BE2C (cell line): ENCODE data around the gene RBKS.

Experiments used
- DNase-seq: peaks from one replicate; pipeline ENCODE4 v3.0.0-alpha.2; 2020
- H3K27me3 ChIP-seq: fragments of 250-450 bp; sonication (Bioruptor Pico); 2 replicates; pipeline ENCODE4 v1.5.1; 2020; ENCODE audit warnings: mild to moderate bottlenecking
- H3K36me3 ChIP-seq: fragments of 250-450 bp; sonication (Bioruptor Pico); 2 replicates; pipeline ENCODE4 v1.5.1; 2020; ENCODE audit warnings: mild to moderate bottlenecking
- H3K4me1 ChIP-seq: fragments of 250-450 bp; sonication (Bioruptor Pico); 2 replicates; pipeline ENCODE4 v1.5.1; 2020
- H3K4me3 ChIP-seq: 2 replicates; pipeline ENCODE4 v1.5.1; 2011; ENCODE audit warnings: low read depth, low read length
- H3K9me3 ChIP-seq: fragments of 250-450 bp; sonication (Bioruptor Pico); 2 replicates; pipeline ENCODE4 v1.5.1; 2020
- TF ChIP-seq, protein P1 (sequence below): IDR thresholded peaks from 2 replicates; pipeline ENCODE4 v1.5.1; 2012; ENCODE audit warnings: mild to moderate bottlenecking, low read depth, low read length

Gene RBKS

DNA sequence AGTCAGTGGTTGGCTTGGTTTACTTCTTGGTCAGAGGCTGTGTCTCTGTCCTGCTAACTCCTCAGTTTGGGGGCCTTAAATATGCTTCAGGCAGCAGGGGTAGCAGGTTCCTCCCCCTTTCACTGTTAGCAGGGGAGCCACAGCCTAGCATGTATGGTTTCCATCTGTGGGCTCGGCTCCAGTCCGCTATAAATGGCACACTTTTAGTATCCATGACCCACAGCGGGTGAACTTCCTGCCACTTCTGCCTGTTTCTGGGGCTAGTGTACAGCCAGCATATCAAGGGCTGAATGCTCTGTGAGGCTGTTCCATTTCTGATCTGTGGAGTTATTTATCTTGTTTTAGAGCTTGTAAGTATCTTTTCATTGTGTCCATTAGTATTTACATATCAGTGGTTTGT, 60.4 kb downstream of the RBKS start:
- Histone ChIP-seq H3K4me3 (no peak overlapping the region), H3K9me3 (no peaks in the 10 kb centered on the region), H3K36me3 (no peaks in the 10 kb centered on the region), H3K4me1 (peaks cover 4% of the 10 kb centered on the region; the same call in 1 of the 2 replicates), H3K27me3 (no peaks in the 10 kb centered on the region)
- DNase-seq, result no peak
- TF ChIP-seq, protein P1, sequence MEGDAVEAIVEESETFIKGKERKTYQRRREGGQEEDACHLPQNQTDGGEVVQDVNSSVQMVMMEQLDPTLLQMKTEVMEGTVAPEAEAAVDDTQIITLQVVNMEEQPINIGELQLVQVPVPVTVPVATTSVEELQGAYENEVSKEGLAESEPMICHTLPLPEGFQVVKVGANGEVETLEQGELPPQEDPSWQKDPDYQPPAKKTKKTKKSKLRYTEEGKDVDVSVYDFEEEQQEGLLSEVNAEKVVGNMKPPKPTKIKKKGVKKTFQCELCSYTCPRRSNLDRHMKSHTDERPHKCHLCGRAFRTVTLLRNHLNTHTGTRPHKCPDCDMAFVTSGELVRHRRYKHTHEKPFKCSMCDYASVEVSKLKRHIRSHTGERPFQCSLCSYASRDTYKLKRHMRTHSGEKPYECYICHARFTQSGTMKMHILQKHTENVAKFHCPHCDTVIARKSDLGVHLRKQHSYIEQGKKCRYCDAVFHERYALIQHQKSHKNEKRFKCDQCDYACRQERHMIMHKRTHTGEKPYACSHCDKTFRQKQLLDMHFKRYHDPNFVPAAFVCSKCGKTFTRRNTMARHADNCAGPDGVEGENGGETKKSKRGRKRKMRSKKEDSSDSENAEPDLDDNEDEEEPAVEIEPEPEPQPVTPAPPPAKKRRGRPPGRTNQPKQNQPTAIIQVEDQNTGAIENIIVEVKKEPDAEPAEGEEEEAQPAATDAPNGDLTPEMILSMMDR, result no peak

DNA sequence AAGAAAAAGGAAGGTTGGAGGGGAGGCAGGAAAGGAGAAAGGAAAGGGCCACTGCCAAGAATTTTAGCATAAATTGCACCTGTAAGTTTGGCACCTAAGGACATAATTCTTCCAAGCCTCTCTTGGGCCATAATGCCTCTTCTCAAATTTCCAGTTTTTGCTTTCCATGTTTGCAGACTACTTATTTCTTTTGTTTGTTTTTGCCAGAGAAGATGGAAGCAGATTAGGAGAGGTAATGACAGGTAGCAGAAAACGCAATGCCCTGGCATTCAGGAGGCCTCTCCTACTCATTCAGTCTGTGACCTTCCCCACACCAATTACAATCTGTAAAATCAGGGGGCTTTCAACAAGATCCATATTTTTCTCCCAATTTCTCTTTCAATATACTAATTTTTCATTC, 61.9 kb downstream of the RBKS start:
- Histone ChIP-seq H3K27me3 (no peaks in the 10 kb centered on the region), H3K9me3 (0 out of 2 replicates have a peak, but pooled peaks cover under 1% of the 10 kb centered on the region), H3K4me1 (no peaks in the 10 kb centered on the region; the same call in 1 of the 2 replicates), H3K36me3 (no peaks in the 10 kb centered on the region), H3K4me3 (no peak overlapping the region)
- TF ChIP-seq, protein P1, result no peak
- DNase-seq, result no peak

DNA sequence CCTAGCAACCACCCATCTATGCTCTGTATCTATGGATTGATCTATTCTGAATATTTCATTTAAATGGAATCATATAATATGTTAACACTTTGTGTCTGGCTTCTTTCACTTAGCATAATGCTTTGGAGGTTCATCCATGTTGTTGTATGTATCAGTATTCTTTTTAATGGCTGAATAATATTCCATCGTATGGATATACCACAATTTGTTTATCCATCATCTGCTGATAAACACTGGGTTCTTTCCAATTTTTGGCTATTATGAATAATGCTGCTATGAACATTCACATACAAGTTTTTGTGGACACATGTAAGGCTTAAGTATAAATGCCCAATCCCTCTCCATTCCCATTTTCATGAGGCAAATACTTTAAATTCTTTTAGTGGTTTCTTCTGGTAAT, 65.8 kb downstream of the RBKS start:
- no peaks in the 10 kb centered on the region for H3K27me3 ChIP-seq
- H3K9me3 ChIP-seq, result 0 out of 2 replicates have a peak, but pooled peaks cover 3% of the 10 kb centered on the region
- H3K4me1 ChIP-seq, result no peaks in the 10 kb centered on the region
- no peaks in the 10 kb centered on the region for H3K36me3 ChIP-seq
- no peak for DNase-seq
- TF ChIP-seq, protein P1, result no peak
- H3K4me3 ChIP-seq, result no peak overlapping the region

DNA sequence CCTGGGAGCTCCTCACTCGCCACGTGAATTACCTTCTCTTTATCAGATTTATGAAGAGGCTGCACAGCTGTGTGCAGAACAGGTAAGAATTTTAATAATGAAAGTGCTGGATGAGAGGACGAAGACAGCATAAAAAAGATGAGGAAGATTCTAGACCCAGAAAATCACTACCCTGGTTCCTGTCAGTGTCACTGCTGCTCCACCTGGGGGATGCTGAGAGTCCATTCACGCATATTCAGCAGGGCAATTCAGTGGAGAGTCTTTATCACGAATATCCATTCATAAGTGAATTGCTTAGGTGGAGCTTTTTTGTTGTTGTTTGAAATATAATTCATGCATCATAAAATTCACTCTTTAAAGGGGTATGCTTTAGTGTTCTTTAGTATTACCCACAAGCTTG, 66.6 kb downstream of the RBKS start:
- no peaks in the 10 kb centered on the region for H3K36me3 ChIP-seq
- no peak for DNase-seq
- H3K4me1 ChIP-seq, result no peaks in the 10 kb centered on the region
- H3K9me3 ChIP-seq, result 0 out of 2 replicates have a peak, but pooled peaks cover 3% of the 10 kb centered on the region
- TF ChIP-seq, protein P1, result no peak
- H3K4me3 ChIP-seq, result no peak overlapping the region
- no peaks in the 10 kb centered on the region for H3K27me3 ChIP-seq

DNA sequence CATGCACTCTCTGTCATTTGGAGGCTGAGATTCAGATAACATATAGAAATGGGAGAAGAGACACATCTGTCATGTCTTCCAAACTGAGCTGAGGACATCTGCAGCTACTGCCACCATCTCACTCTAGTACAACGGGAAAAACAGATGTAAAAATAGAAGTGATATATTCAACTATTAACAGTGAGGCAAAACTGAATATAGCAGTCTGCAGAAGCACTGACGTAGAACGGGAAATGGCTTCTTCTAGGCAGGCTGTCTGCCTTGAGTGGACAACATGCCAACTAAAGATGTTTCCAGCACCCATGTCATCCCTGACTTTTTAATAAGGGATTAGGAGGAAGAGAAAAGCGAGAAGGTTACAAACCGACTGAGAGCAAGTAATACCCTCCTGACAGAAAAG, 67.1 kb downstream of the RBKS start:
- H3K36me3 ChIP-seq, result no peaks in the 10 kb centered on the region
- H3K4me3 ChIP-seq, result no peak overlapping the region
- 0 out of 2 replicates have a peak, but pooled peaks cover 3% of the 10 kb centered on the region for H3K9me3 ChIP-seq
- TF ChIP-seq, protein P1, result no peak
- no peaks in the 10 kb centered on the region for H3K4me1 ChIP-seq
- no peaks in the 10 kb centered on the region for H3K27me3 ChIP-seq
- no peak for DNase-seq

DNA sequence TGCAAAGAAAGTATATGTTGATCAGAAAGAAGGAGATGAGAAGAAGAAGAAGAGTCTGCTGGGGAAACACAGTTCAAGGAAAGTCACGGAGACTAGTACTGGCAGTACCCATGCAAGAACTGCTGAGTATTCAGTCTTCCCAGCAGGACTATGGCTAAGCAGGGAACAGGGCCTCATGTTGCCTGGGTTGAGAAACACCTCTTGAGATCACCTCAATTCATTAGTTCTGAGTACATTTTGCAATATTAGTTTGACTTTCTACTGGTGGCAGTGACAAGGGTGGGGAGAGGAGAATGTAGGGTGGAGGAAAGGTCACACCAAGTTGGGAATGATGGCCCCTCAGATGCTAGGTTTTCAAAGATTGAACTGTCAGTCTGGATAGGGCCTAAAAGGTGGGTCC, 68.1 kb downstream of the RBKS start:
- TF ChIP-seq, protein P1, result no peak
- no peak for DNase-seq
- no peaks in the 10 kb centered on the region for H3K36me3 ChIP-seq
- H3K27me3 ChIP-seq, result no peaks in the 10 kb centered on the region
- 0 out of 2 replicates have a peak, but pooled peaks cover 3% of the 10 kb centered on the region for H3K9me3 ChIP-seq
- H3K4me1 ChIP-seq, result peaks cover 3% of the 10 kb centered on the region
- H3K4me3 ChIP-seq, result no peak overlapping the region
